WTC11 (cell line): ENCODE data around the gene ATP6V1A. TPM values are rescaled to one million over a fixed set of nuclear protein-coding genes. Genes with fewer than 3 reads are reported as not detected.

Experiments used
- ATAC-seq: fragments of 200-7000 bp; cut with Tn5 transposase; 2 replicates; pipeline ENCODE4 v1.10.0; 2021; ENCODE audit warnings: mild to moderate bottlenecking, moderate library complexity
- CTCF ChIA-PET: fragments of 300-600 bp; sonication (Branson Sonifier 250); formaldehyde crosslinking; loops from one replicate; lab custom pipeline; 2021; ENCODE audit warnings: antibody characterized with exemption; lab: Charles Lee
- POLR2A ChIA-PET: fragments of 350-600 bp; sonication (Branson Sonifier 250); formaldehyde crosslinking; loops from one replicate; lab custom pipeline; 2021; ENCODE audit warnings: antibody characterized with exemption; lab: Charles Lee
- DNase-seq: peaks from one replicate; pipeline ENCODE4 v3.0.0; 2021; ENCODE audit warnings: low spot score
- H3K27ac Mint-ChIP-seq: 2 replicates; pipeline ENCODE4 v1.8.0; 2021; ENCODE audit warnings: mixed read lengths
- H3K27me3 Mint-ChIP-seq: 2 replicates; pipeline ENCODE4 v1.8.0; 2021; ENCODE audit warnings: low read depth, mild to moderate bottlenecking, moderate library complexity, mixed read lengths
- H3K36me3 Mint-ChIP-seq: 2 replicates; pipeline ENCODE4 v1.8.0; 2021; ENCODE audit warnings: mixed read lengths
- H3K4me1 Mint-ChIP-seq: 2 replicates; pipeline ENCODE4 v1.8.0; 2022; ENCODE audit warnings: mixed read lengths
- H3K4me3 Mint-ChIP-seq: 2 replicates; pipeline ENCODE4 v1.8.0; 2021; ENCODE audit warnings: mild to moderate bottlenecking, moderate library complexity, mixed read lengths
- H3K9me3 Mint-ChIP-seq: 2 replicates; pipeline ENCODE4 v1.8.0; 2021; ENCODE audit warnings: mixed read lengths
- CREB1 ChIP-seq: sonication (generic); formaldehyde crosslinking; IDR thresholded peaks from 2 replicates; pipeline ENCODE4 v1.8.0; 2023; ENCODE audit warnings: mild to moderate bottlenecking, missing genetic modification reagents
- CTCF ChIP-seq: fragments of 200-600 bp; IDR thresholded peaks from 2 replicates; pipeline ENCODE4 v1.8.0; 2022; ENCODE audit warnings: antibody characterized with exemption
- FOXK1 ChIP-seq: sonication (generic); formaldehyde crosslinking; IDR thresholded peaks from 2 replicates; pipeline ENCODE4 v1.8.0; 2022; ENCODE audit warnings: mild to moderate bottlenecking, moderate library complexity, missing genetic modification reagents
- FOXP4 ChIP-seq: sonication (generic); formaldehyde crosslinking; IDR thresholded peaks from 2 replicates; pipeline ENCODE4 v1.8.0; 2022; ENCODE audit warnings: mild to moderate bottlenecking, missing genetic modification reagents
- NR3C1 ChIP-seq: sonication (generic); formaldehyde crosslinking; conservative IDR thresholded peaks from 2 replicates; pipeline ENCODE4 v1.8.1; 2023; ENCODE audit warnings: low read depth, mild to moderate bottlenecking, missing genetic modification reagents
- ZNF396 ChIP-seq: fragments of 250-450 bp; sonication (Bioruptor Pico); IDR thresholded peaks from 2 replicates; pipeline ENCODE4 v1.8.0; 2021; ENCODE audit warnings: mild to moderate bottlenecking, moderate library complexity, borderline replicate concordance
- ZNF423 ChIP-seq: fragments of 250-450 bp; sonication (Bioruptor Pico); IDR thresholded peaks from 2 replicates; pipeline ENCODE4 v2.1.2; 2022; ENCODE audit warnings: mild to moderate bottlenecking, moderate library complexity
- total RNA-seq: library from RNA; stranded (reverse); gene quantifications from 3 replicates; pipeline ENCODE4 v1.2.3, GENCODE V29; 2021
- TF ChIP-seq, protein P1 (sequence below): fragments of 250-450 bp; sonication (Bioruptor Pico); IDR thresholded peaks from 2 replicates; pipeline ENCODE4 v1.9.0; 2021; ENCODE audit warnings: mild to moderate bottlenecking, borderline replicate concordance
- TF ChIP-seq, protein P2 (sequence below): fragments of 250-450 bp; sonication (Bioruptor Pico); conservative IDR thresholded peaks from 2 replicates; pipeline ENCODE4 v1.9.0; 2021; ENCODE audit warnings: mild to moderate bottlenecking
- TF ChIP-seq, protein P3 (sequence below): sonication (generic); formaldehyde crosslinking; IDR thresholded peaks from 2 replicates; pipeline ENCODE4 v1.8.1; 2023; ENCODE audit warnings: mild to moderate bottlenecking, moderate library complexity, missing genetic modification reagents

The ATP6V1A gene
- total RNA-seq, 1 experiment from 2014 or later: 90.7 TPM

- TF ChIP-seq, protein P1, sequence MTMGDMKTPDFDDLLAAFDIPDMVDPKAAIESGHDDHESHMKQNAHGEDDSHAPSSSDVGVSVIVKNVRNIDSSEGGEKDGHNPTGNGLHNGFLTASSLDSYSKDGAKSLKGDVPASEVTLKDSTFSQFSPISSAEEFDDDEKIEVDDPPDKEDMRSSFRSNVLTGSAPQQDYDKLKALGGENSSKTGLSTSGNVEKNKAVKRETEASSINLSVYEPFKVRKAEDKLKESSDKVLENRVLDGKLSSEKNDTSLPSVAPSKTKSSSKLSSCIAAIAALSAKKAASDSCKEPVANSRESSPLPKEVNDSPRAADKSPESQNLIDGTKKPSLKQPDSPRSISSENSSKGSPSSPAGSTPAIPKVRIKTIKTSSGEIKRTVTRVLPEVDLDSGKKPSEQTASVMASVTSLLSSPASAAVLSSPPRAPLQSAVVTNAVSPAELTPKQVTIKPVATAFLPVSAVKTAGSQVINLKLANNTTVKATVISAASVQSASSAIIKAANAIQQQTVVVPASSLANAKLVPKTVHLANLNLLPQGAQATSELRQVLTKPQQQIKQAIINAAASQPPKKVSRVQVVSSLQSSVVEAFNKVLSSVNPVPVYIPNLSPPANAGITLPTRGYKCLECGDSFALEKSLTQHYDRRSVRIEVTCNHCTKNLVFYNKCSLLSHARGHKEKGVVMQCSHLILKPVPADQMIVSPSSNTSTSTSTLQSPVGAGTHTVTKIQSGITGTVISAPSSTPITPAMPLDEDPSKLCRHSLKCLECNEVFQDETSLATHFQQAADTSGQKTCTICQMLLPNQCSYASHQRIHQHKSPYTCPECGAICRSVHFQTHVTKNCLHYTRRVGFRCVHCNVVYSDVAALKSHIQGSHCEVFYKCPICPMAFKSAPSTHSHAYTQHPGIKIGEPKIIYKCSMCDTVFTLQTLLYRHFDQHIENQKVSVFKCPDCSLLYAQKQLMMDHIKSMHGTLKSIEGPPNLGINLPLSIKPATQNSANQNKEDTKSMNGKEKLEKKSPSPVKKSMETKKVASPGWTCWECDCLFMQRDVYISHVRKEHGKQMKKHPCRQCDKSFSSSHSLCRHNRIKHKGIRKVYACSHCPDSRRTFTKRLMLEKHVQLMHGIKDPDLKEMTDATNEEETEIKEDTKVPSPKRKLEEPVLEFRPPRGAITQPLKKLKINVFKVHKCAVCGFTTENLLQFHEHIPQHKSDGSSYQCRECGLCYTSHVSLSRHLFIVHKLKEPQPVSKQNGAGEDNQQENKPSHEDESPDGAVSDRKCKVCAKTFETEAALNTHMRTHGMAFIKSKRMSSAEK (CRISPR knock-in tag): no peak
- TF ChIP-seq FOXK1 (CRISPR knock-in tag) (no peak), CTCF (no peak), ZNF396 (CRISPR knock-in tag) (no peak), NR3C1 (CRISPR knock-in tag) (no peak), CREB1 (CRISPR knock-in tag) (no peak)
- TF ChIP-seq, protein P2, sequence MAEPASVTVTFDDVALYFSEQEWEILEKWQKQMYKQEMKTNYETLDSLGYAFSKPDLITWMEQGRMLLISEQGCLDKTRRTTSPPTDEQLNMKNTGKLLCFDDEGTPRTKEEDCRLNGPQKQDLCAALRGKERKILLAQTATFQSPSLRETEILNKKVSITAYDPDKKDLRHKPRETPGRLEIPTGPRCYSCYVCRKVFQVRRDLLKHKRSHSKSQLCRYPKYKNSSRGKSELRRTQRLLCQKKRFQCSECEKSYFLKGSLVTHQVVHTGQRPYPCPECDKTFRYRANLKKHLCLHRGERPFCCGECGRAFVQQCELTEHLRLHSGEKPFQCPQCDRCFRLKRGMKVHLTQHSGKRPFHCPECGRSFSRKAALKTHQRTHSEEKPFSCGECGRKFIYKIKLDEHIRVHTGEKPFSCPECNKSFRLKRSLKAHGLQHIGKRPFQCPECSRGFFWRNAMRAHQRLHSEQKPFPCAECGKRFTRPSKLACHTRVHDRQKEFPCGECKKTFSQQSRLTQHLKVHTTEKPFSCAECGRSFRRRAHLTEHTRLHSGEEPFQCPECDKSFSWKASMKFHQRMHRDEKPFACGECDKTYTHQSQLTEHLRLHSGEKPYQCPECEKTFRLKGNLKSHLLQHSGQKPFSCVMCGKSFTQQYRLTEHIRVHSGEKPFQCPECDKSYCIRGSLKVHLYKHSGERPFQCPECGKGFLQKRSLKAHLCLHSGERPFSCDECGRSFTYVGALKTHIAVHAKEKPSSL (CRISPR knock-in tag): no peak
Measured at GRCh38 chr3:113743006-113743630, 3.7 kb upstream of the ATP6V1A start (continued).

DNA sequence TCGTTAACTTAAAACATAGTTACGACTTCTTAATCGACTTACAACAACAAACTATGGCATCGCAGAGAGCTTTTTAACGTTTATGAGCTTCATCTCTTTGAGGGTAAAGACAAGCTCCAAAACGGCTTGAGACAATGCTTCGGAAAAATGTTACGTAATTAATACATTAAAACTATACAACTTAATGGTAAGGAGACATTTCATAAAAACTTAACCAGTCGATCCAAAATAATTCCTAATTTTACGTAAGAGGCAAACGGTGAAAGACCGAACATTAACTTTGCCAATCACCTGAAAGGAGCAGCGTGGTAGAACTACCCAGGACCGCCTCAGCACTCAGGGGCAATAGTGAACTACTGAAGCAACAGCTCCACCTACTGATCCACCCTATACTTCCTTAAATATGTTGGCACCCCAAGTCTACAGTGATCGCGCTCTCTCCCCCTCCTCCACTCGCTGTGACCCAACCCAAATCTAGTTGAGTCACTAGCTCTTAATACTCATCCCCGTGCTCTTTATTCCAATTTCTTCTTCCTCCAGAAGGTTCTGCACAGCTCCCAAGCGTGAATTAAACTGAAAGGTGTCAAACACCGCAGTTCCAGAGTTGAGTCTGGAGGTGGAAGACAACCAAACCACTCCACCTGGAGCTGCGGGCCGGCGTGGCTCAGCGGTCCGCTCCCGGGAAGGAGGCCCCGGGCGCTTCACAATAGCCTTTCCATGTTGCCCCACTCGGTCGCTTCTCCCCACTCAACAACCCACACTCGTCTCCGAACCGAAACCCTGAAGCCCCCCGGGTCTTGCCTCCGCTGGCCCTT, 1.7 kb upstream of the ATP6V1A start:
- CTCF ChIA-PET: interaction anchor here (0.6 to 2.0 kb wide), 29 partner anchors 9 to 457 kb away, joined by 3 to 32 read pairs (median 4); partner anchors contain the start of genes CFAP44, GRAMD1C, SPICE1 and USF3
- Mint-ChIP-seq H3K9me3 (no peaks in the 10 kb centered on the region), H3K4me3 (peak overlapping the region; percentile 98), H3K4me1 (peaks cover 59% of the 10 kb centered on the region), H3K27me3 (no peaks in the 10 kb centered on the region), H3K27ac (peak overlapping the region; percentile 86), H3K36me3 (no peaks in the 10 kb centered on the region)
- POLR2A ChIA-PET: interaction anchor here (0.8 to 1.6 kb wide), 3 partner anchors 9 to 49 kb away, joined by 3 to 4 read pairs (median 4); partner anchors contain the start of gene USF3
- no peak for TF ChIP-seq ZNF423
- TF ChIP-seq CTCF: peak; percentile 23
- TF ChIP-seq FOXP4 (CRISPR knock-in tag): no peak
- TF ChIP-seq, protein P3, sequence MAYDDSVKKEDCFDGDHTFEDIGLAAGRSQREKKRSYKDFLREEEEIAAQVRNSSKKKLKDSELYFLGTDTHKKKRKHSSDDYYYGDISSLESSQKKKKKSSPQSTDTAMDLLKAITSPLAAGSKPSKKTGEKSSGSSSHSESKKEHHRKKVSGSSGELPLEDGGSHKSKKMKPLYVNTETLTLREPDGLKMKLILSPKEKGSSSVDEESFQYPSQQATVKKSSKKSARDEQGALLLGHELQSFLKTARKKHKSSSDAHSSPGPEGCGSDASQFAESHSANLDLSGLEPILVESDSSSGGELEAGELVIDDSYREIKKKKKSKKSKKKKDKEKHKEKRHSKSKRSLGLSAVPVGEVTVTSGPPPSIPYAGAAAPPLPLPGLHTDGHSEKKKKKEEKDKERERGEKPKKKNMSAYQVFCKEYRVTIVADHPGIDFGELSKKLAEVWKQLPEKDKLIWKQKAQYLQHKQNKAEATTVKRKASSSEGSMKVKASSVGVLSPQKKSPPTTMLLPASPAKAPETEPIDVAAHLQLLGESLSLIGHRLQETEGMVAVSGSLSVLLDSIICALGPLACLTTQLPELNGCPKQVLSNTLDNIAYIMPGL (CRISPR knock-in tag): peak; percentile 51; the same call in 1 of the 2 replicates
- peak; percentile 55 for DNase-seq
- peak; percentile 71 for ATAC-seq
